Testis (tissue), 2 donors: ENCODE data around the gene ABHD12.

Source experiments
- CTCF ChIP-seq, 3 experiments: fragments of 450-650 bp in 2 of 3; fragments of 200-600 bp in 1 of 3; sonication (generic) in 1 of 3; IDR thresholded peaks; one replicate each; pipeline ENCODE4 v1.5.1; 2016 to 2019; ENCODE audit warnings: antibody characterized with exemption in 3 of 3, mild to moderate bottlenecking in 2 of 3, moderate library complexity in 1 of 3
- POLR2A ChIP-seq: fragments of 450-650 bp; IDR thresholded peaks from one replicate; pipeline ENCODE4 v1.6.1; 2017; ENCODE audit warnings: antibody characterized with exemption, mild to moderate bottlenecking, moderate library complexity

- TF ChIP-seq CTCF (IDR thresholded peaks at IDR 0.05) = no peak
- no peak for TF ChIP-seq POLR2A
These were observed 36.6 kb downstream of the ABHD12 start for GRCh38 chr20:25353747-25354705.
